T-helper 2 cell treated with Interferon-gamma antibody and Interleukin-4, amounts not matched to agents 5 μg/mL and 100 μg/mL, for 36 hours (primary cell): ENCODE data around the gene CARD11.

ENCODE experiments used
- DNase-seq: peaks from one replicate; pipeline ENCODE4 v3.0.0; 2021; ENCODE audit warnings: low spot score
- H3K27ac Mint-ChIP-seq: one replicate; pipeline ENCODE4 v1.8.0; 2021; ENCODE audit warnings: mild to moderate bottlenecking, mixed read lengths
- H3K27me3 Mint-ChIP-seq: one replicate; pipeline ENCODE4 v1.8.0; 2021; ENCODE audit warnings: low read depth, mixed read lengths
- H3K36me3 Mint-ChIP-seq: one replicate; pipeline ENCODE4 v1.8.0; 2021; ENCODE audit warnings: low read depth, mixed read lengths
- H3K4me1 Mint-ChIP-seq: one replicate; pipeline ENCODE4 v1.8.0; 2021; ENCODE audit warnings: low read depth, mixed read lengths
- H3K4me3 Mint-ChIP-seq: one replicate; pipeline ENCODE4 v1.8.0; 2022; ENCODE audit warnings: mild to moderate bottlenecking, moderate library complexity, mixed read lengths
- H3K9me3 Mint-ChIP-seq: one replicate; pipeline ENCODE4 v1.8.0; 2021; ENCODE audit warnings: mixed read lengths

The CARD11 gene

GRCh38 chr7:3073763-3074458 lies 30.2 kb upstream of the CARD11 start:
- H3K4me3 Mint-ChIP-seq, result no peak overlapping the region

GRCh38 chr7:3070908-3071307 lies 27.2 kb upstream of the CARD11 start:
- Mint-ChIP-seq H3K36me3 (peaks cover 17% of the 10 kb centered on the region), H3K4me1 (peaks cover 41% of the 10 kb centered on the region), H3K27me3 (no peaks in the 10 kb centered on the region), H3K9me3 (peaks cover 30% of the 10 kb centered on the region), H3K27ac (no peak overlapping the region), H3K4me3 (no peak overlapping the region)
- no peak for DNase-seq

More at GRCh38 chr7:3073763-3074458, 30.2 kb upstream of the CARD11 start:
- DNase-seq, result no peak
- Mint-ChIP-seq H3K27me3 (no peaks in the 10 kb centered on the region), H3K4me1 (peaks cover 14% of the 10 kb centered on the region), H3K9me3 (peaks cover 32% of the 10 kb centered on the region), H3K27ac (no peak overlapping the region), H3K36me3 (peaks cover 14% of the 10 kb centered on the region)

GRCh38 chr7:3069771-3070449 lies 26.2 kb upstream of the CARD11 start:
- H3K4me3 Mint-ChIP-seq, result peak overlapping the region; percentile 32
- H3K36me3 Mint-ChIP-seq, result peaks cover 17% of the 10 kb centered on the region
- peaks cover 24% of the 10 kb centered on the region for H3K9me3 Mint-ChIP-seq
- DNase-seq, result no peak
- no peak overlapping the region for H3K27ac Mint-ChIP-seq
- H3K4me1 Mint-ChIP-seq, result peaks cover 51% of the 10 kb centered on the region
- H3K27me3 Mint-ChIP-seq, result no peaks in the 10 kb centered on the region

- Mint-ChIP-seq H3K4me1 (peaks cover 58% of the 10 kb centered on the region), H3K27ac (no peak overlapping the region), H3K4me3 (peak overlapping the region; percentile 11), H3K27me3 (no peaks in the 10 kb centered on the region), H3K36me3 (peaks cover 17% of the 10 kb centered on the region), H3K9me3 (peaks cover 24% of the 10 kb centered on the region)
- no peak for DNase-seq
These were observed 24.9 kb upstream of the CARD11 start for GRCh38 chr7:3068530-3068929.

- H3K4me1 Mint-ChIP-seq, result peaks cover 66% of the 10 kb centered on the region
- H3K27me3 Mint-ChIP-seq, result no peaks in the 10 kb centered on the region
- peaks cover 19% of the 10 kb centered on the region for H3K36me3 Mint-ChIP-seq
- peak overlapping the region; percentile 43 for H3K4me3 Mint-ChIP-seq
- no peak for DNase-seq
- H3K27ac Mint-ChIP-seq, result peak overlapping the region; percentile 59
- H3K9me3 Mint-ChIP-seq, result peaks cover 24% of the 10 kb centered on the region
These were observed 24.1 kb upstream of the CARD11 start for GRCh38 chr7:3067606-3068380.

GRCh38 chr7:3067193-3067592 lies 23.5 kb upstream of the CARD11 start:
- peak; percentile 38 for DNase-seq
- Mint-ChIP-seq H3K4me1 (peaks cover 68% of the 10 kb centered on the region), H3K27ac (peak overlapping the region; percentile 59), H3K27me3 (no peaks in the 10 kb centered on the region), H3K9me3 (peaks cover 24% of the 10 kb centered on the region), H3K4me3 (peak overlapping the region; percentile 43), H3K36me3 (peaks cover 20% of the 10 kb centered on the region)

GRCh38 chr7:3066506-3066905 lies 22.8 kb upstream of the CARD11 start:
- DNase-seq, result no peak
- H3K9me3 Mint-ChIP-seq, result peaks cover 26% of the 10 kb centered on the region
- H3K27ac Mint-ChIP-seq, result peak overlapping the region; percentile 64
- H3K27me3 Mint-ChIP-seq, result no peaks in the 10 kb centered on the region
- H3K4me1 Mint-ChIP-seq, result peaks cover 70% of the 10 kb centered on the region
- H3K4me3 Mint-ChIP-seq, result no peak overlapping the region
- H3K36me3 Mint-ChIP-seq, result peaks cover 20% of the 10 kb centered on the region

GRCh38 chr7:3065724-3066143 lies 22.1 kb upstream of the CARD11 start:
- peaks cover 16% of the 10 kb centered on the region for H3K36me3 Mint-ChIP-seq
- peaks cover 20% of the 10 kb centered on the region for H3K9me3 Mint-ChIP-seq
- peaks cover 70% of the 10 kb centered on the region for H3K4me1 Mint-ChIP-seq
- H3K4me3 Mint-ChIP-seq, result peak overlapping the region; percentile 30
- H3K27me3 Mint-ChIP-seq, result no peaks in the 10 kb centered on the region
- peak; percentile 62 for DNase-seq
- peak overlapping the region; percentile 78 for H3K27ac Mint-ChIP-seq

GRCh38 chr7:3064067-3064466 lies 20.4 kb upstream of the CARD11 start:
- no peak for DNase-seq
- no peak overlapping the region for H3K27ac Mint-ChIP-seq
- H3K4me1 Mint-ChIP-seq, result peaks cover 60% of the 10 kb centered on the region
- no peak overlapping the region for H3K4me3 Mint-ChIP-seq
- H3K9me3 Mint-ChIP-seq, result peaks cover 5% of the 10 kb centered on the region
- no peaks in the 10 kb centered on the region for H3K27me3 Mint-ChIP-seq
- peaks cover 6% of the 10 kb centered on the region for H3K36me3 Mint-ChIP-seq

GRCh38 chr7:3063016-3063753 lies 19.5 kb upstream of the CARD11 start:
- DNase-seq, result peak; percentile 85

GRCh38 chr7:3057066-3057420 lies 13.4 kb upstream of the CARD11 start:
- H3K4me1 Mint-ChIP-seq, result peaks cover 5% of the 10 kb centered on the region
- peaks cover 4% of the 10 kb centered on the region for H3K27me3 Mint-ChIP-seq
- DNase-seq, result no peak
- no peaks in the 10 kb centered on the region for H3K36me3 Mint-ChIP-seq
- H3K9me3 Mint-ChIP-seq, result peaks cover 9% of the 10 kb centered on the region
- H3K27ac Mint-ChIP-seq, result no peak overlapping the region
- no peak overlapping the region for H3K4me3 Mint-ChIP-seq

More at GRCh38 chr7:3063016-3063753, 19.5 kb upstream of the CARD11 start:
- Mint-ChIP-seq H3K27ac (peak overlapping the region; percentile 80), H3K9me3 (peaks cover 5% of the 10 kb centered on the region), H3K36me3 (peaks cover 6% of the 10 kb centered on the region), H3K4me3 (peak overlapping the region; percentile 59), H3K27me3 (no peaks in the 10 kb centered on the region), H3K4me1 (peaks cover 53% of the 10 kb centered on the region)

- Mint-ChIP-seq H3K9me3 (peaks cover 5% of the 10 kb centered on the region), H3K4me3 (no peak overlapping the region), H3K36me3 (no peaks in the 10 kb centered on the region), H3K4me1 (peaks cover 2% of the 10 kb centered on the region), H3K27ac (no peak overlapping the region), H3K27me3 (peaks cover 4% of the 10 kb centered on the region)
- DNase-seq, result no peak
These were observed 12.8 kb upstream of the CARD11 start for GRCh38 chr7:3056234-3057065.

GRCh38 chr7:3055626-3056025 lies 12.0 kb upstream of the CARD11 start:
- Mint-ChIP-seq H3K4me3 (no peak overlapping the region), H3K27me3 (peaks cover 4% of the 10 kb centered on the region), H3K4me1 (peaks cover 2% of the 10 kb centered on the region), H3K9me3 (peaks cover 9% of the 10 kb centered on the region), H3K36me3 (no peaks in the 10 kb centered on the region), H3K27ac (no peak overlapping the region)
- no peak for DNase-seq
